Measurements from ENCODE around the gene DPP4.

DPP4 gene

DNA sequence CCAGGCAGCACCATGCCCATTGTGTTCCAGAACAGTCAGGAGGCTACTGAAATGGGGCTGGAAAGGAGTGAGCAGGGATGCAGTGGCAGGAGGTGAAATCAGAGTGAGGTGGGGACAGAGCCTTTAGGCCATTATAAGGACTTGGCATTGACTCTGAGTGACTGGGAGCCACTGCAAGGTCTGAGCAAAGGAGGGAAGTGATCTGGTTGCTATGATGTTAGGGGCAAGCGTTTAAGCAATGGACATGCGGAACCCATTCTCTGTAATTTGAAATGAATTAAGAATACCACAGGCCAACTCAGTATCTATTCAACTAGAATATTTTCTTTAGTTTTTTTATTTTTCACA, 98.2 kb downstream of the DPP4 start:
- CTCF ChIA-PET = no interaction called here

DNA sequence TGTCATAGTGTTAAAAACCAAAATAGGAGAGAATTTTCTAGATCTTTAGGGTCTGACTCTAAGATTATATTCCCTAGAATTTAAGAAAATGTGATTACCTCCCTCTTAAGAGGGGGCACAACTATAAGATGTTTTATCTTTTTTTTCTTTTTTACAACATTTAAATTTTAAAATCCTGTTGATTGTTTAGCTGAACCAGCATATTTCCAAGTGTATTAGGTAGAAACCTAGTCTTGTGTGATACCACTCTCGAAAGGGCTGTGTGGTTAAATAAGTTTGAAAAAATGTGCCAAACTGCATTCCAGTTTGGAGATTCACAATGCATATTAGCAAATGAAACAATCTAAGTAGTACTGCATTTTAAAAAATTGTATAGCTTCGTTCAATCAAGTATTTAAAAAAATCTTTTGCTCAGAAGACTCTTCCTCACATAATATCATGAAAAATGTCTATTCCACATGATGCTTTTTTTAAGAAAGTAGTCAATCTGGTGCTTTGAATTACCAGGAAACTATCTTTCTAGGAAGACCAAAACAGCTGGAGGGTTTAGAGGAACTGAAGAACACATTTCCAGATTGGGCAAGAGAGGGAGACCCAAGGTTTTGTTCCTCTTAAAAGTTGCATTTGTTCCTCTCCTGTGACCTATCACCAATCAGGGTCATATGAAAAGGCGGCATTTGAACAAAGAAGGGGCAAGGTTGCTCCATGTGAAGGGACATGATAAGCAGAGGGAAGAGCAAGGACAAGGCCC, 98.8 kb downstream of the DPP4 start:
- DNase-seq (ENCODE audit: low spot score) = no peak
- TF ChIP-seq, protein P1, sequence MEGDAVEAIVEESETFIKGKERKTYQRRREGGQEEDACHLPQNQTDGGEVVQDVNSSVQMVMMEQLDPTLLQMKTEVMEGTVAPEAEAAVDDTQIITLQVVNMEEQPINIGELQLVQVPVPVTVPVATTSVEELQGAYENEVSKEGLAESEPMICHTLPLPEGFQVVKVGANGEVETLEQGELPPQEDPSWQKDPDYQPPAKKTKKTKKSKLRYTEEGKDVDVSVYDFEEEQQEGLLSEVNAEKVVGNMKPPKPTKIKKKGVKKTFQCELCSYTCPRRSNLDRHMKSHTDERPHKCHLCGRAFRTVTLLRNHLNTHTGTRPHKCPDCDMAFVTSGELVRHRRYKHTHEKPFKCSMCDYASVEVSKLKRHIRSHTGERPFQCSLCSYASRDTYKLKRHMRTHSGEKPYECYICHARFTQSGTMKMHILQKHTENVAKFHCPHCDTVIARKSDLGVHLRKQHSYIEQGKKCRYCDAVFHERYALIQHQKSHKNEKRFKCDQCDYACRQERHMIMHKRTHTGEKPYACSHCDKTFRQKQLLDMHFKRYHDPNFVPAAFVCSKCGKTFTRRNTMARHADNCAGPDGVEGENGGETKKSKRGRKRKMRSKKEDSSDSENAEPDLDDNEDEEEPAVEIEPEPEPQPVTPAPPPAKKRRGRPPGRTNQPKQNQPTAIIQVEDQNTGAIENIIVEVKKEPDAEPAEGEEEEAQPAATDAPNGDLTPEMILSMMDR (conservative IDR thresholded peaks at IDR 0.05; ENCODE audit: low read depth) = no peak
- no peak overlapping the region for H3K27ac ChIP-seq
- CTCF ChIA-PET = no interaction called here
- POLR2A ChIA-PET (ENCODE audit: low non-redundant PET) = no interaction called here

More for the DNA sequence above, 98.2 kb downstream of the DPP4 start:
- no peak for DNase-seq (ENCODE audit: low spot score)
- POLR2A ChIA-PET (ENCODE audit: low non-redundant PET) = no interaction called here
- TF ChIP-seq, protein P1 (conservative IDR thresholded peaks at IDR 0.05; ENCODE audit: low read depth) = no peak
- no peak overlapping the region for H3K27ac ChIP-seq

DNA sequence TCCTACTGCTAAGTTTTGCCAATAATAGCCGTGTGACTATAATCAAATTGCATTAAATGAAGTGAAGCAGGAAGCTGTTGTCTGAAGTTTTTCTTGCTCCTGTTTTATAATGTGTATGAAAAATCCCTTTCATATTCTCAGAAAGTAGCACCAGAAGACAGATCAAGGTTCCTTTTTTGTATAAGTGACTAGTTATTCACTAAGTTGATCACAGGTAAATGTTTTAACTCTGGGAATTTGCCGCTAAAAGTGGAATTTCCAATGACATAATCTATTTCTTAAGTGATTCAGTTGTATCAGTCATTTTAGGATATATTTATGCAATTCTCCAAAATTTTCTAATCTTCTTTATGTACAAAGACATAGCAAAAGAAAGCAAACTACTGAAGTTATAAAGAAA, 99.6 kb downstream of the DPP4 start:
- H3K27ac ChIP-seq = no peak overlapping the region
- DNase-seq (ENCODE audit: low spot score) = no peak
- TF ChIP-seq, protein P1 (conservative IDR thresholded peaks at IDR 0.05; ENCODE audit: low read depth) = no peak
- POLR2A ChIA-PET (ENCODE audit: low non-redundant PET) = no interaction called here
- CTCF ChIA-PET = no interaction called here

DNA sequence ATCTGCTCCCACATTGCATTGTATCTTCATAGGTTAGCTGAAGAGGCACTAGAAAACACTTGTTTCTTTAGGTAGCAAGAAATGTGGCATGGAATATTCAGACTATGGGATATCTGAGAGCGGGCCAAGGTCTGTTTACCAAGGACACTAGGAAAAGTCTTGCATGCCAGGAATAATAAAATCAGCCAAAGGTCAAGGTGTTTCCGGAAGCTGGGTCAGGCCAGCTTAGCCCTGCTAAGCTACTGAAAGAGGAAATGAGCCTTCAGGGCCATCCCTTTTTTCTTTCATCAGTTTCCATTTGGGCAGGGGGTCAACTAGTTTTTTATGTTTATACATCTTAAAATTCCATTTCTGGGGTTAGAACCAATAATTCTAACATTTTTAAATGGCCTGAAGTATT, 101.1 kb downstream of the DPP4 start:
- TF ChIP-seq, protein P1 (conservative IDR thresholded peaks at IDR 0.05; ENCODE audit: low read depth) = no peak
- ChIA-PET CTCF (no interaction called here), POLR2A (ENCODE audit: low non-redundant PET) (no interaction called here)
- H3K27ac ChIP-seq = no peak overlapping the region
- no peak for DNase-seq (ENCODE audit: low spot score)

DNA sequence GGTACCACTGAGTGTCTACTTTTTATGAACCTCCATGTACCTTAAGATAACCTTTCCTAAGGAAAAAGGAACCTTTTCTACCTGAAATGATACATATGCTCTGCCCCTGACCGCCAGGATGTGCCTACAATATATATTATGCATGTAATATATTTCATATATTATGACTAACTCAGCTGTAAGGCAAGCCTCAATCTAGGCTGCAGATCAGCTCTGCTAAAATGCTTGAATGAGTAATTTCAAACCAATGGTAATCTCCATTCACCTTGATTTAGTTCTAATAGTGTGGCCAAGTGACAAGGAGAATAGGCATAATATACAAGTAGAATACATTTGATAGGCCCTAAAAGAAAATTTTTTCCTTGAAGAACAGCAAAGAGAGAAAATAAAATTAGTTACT, 101.8 kb downstream of the DPP4 start:
- CTCF ChIA-PET = no interaction called here
- POLR2A ChIA-PET (ENCODE audit: low non-redundant PET) = no interaction called here
- H3K27ac ChIP-seq = no peak overlapping the region
- TF ChIP-seq, protein P1 (conservative IDR thresholded peaks at IDR 0.05; ENCODE audit: low read depth) = no peak
- DNase-seq (ENCODE audit: low spot score) = no peak

DNA sequence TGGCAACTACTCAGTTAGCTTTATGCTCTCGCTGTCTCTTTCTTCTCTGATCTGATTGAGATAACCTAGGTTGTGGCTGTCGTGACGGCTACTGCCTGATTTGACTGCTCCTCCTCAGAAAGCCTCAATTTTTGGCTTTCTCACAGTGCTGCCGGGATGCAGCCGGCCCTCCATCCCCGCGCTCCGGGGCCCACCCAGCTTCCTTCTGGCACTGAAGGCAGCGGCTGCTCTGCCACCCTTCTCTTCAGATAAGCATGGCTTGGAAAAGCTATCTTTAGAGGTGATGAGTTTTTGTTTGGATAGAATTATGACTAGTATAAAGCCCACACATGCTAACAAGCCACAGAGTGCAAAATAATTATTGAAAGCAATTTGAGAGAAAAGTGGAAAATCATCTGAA, 102.5 kb downstream of the DPP4 start:
- CTCF ChIA-PET = no interaction called here
- POLR2A ChIA-PET (ENCODE audit: low non-redundant PET) = no interaction called here

More for the DNA sequence above, 102.5 kb downstream of the DPP4 start:
- DNase-seq (ENCODE audit: low spot score) = no peak
- TF ChIP-seq, protein P1 (conservative IDR thresholded peaks at IDR 0.05; ENCODE audit: low read depth) = no peak
- no peak overlapping the region for H3K27ac ChIP-seq
